ENCODE data around the gene SMAD3.
"Not testable (repeated sequence)": the region's sequence is repeated elsewhere in the genome, so short reads cannot be mapped to it uniquely, and the experiment has no call there.

Gene SMAD3

GRCh38 chr15:67070892-67071664 lies 5.7 kb downstream of the SMAD3 start:
- no peak for DNase-seq (ENCODE audit: extremely low read depth, insufficient read length)
- no peak for TF ChIP-seq CTCF (IDR thresholded peaks at IDR 0.05; ENCODE audit: insufficient read depth, low read length, poor library complexity, severe bottlenecking)
- Histone ChIP-seq H3K27me3 (replicated peaks; ENCODE audit: control insufficient read depth, insufficient read depth, low read length) (no peaks in the 10 kb centered on the region), H3K36me3 (ENCODE audit: control insufficient read depth, insufficient read depth, low read length) (no peaks in the 10 kb centered on the region; the same call in 1 of the 2 replicates), H3K4me3 (replicated peaks; ENCODE audit: low read depth, low read length) (no peak overlapping the region)

GRCh38 chr15:67072442-67072841 lies 7.0 kb downstream of the SMAD3 start:
- TF ChIP-seq CTCF (IDR thresholded peaks at IDR 0.05; ENCODE audit: insufficient read depth, low read length, poor library complexity, severe bottlenecking): no peak
- no peak overlapping the region for H3K4me3 ChIP-seq (replicated peaks; ENCODE audit: low read depth, low read length)
- H3K36me3 ChIP-seq (ENCODE audit: control insufficient read depth, insufficient read depth, low read length): no peaks in the 10 kb centered on the region; the same call in 1 of the 2 replicates

GRCh38 chr15:67072958-67073357 lies 7.6 kb downstream of the SMAD3 start:
- DNase-seq (ENCODE audit: extremely low read depth, insufficient read length): no peak
- Histone ChIP-seq H3K4me3 (replicated peaks; ENCODE audit: low read depth, low read length) (no peak overlapping the region), H3K27me3 (replicated peaks; ENCODE audit: control insufficient read depth, insufficient read depth, low read length) (no peaks in the 10 kb centered on the region), H3K36me3 (ENCODE audit: control insufficient read depth, insufficient read depth, low read length) (no peaks in the 10 kb centered on the region; the same call in 1 of the 2 replicates)
- no peak for TF ChIP-seq CTCF (IDR thresholded peaks at IDR 0.05; ENCODE audit: insufficient read depth, low read length, poor library complexity, severe bottlenecking)

More at GRCh38 chr15:67072442-67072841, 7.0 kb downstream of the SMAD3 start:
- no peaks in the 10 kb centered on the region for H3K27me3 ChIP-seq (replicated peaks; ENCODE audit: control insufficient read depth, insufficient read depth, low read length)
- DNase-seq (ENCODE audit: extremely low read depth, insufficient read length): no peak

- no peak for TF ChIP-seq CTCF (IDR thresholded peaks at IDR 0.05; ENCODE audit: insufficient read depth, low read length, poor library complexity, severe bottlenecking)
- no peaks in the 10 kb centered on the region for H3K27me3 ChIP-seq (replicated peaks; ENCODE audit: control insufficient read depth, insufficient read depth, low read length)
- DNase-seq (ENCODE audit: extremely low read depth, insufficient read length): no peak
- no peaks in the 10 kb centered on the region; the same call in 1 of the 2 replicates for H3K36me3 ChIP-seq (ENCODE audit: control insufficient read depth, insufficient read depth, low read length)
- H3K4me3 ChIP-seq (replicated peaks; ENCODE audit: low read depth, low read length): no peak overlapping the region
These were observed 9.5 kb downstream of the SMAD3 start for GRCh38 chr15:67074886-67075229.

GRCh38 chr15:67075555-67076135 lies 10.2 kb downstream of the SMAD3 start:
- not testable (repeated sequence) for H3K4me3 ChIP-seq (replicated peaks; ENCODE audit: low read depth, low read length); H3K27me3 ChIP-seq (replicated peaks; ENCODE audit: control insufficient read depth, insufficient read depth, low read length); DNase-seq (ENCODE audit: extremely low read depth, insufficient read length); H3K36me3 ChIP-seq (ENCODE audit: control insufficient read depth, insufficient read depth, low read length)

GRCh38 chr15:67076147-67076843 lies 10.9 kb downstream of the SMAD3 start:
- H3K36me3 ChIP-seq (ENCODE audit: control insufficient read depth, insufficient read depth, low read length): no peaks in the 10 kb centered on the region
- DNase-seq (ENCODE audit: extremely low read depth, insufficient read length): peak; percentile 67
- no peak overlapping the region for H3K4me3 ChIP-seq (replicated peaks; ENCODE audit: low read depth, low read length)
- TF ChIP-seq CTCF (IDR thresholded peaks at IDR 0.05; ENCODE audit: insufficient read depth, low read length, poor library complexity, severe bottlenecking): no peak
- no peaks in the 10 kb centered on the region for H3K27me3 ChIP-seq (replicated peaks; ENCODE audit: control insufficient read depth, insufficient read depth, low read length)

Data from GM06990 (cell line).